GM13976 (cell line): ENCODE measurements around the gene MOCS1.

Experiments used
- DNase-seq: peaks from one replicate; pipeline ENCODE4 v3.0.0; 2012; ENCODE audit warnings: low spot score
- in situ Hi-C: fragments of 300-500 bp; cut with MboI; formaldehyde crosslinking; loops from one replicate; pipeline ENCODE4 v1.12.0; 2022; ENCODE audit warnings: low sequenced_read_pairs, mixed read lengths, inconsistent platforms; ENCODE audit not compliant: unreplicated experiment
- TF ChIP-seq, protein P1 (sequence below): IDR thresholded peaks from 2 replicates; pipeline ENCODE4 v1.5.1; 2012; ENCODE audit warnings: borderline replicate concordance, mild to moderate bottlenecking; ENCODE audit not compliant: insufficient read depth; ENCODE audit errors: extremely low read depth, missing control alignments, control extremely low read depth

The MOCS1 gene

GRCh38 chr6:39881851-39882530 is 52.3 kb downstream of the MOCS1 start:
- no peak for DNase-seq
- in situ Hi-C loops, result loop anchor here (25.0 kb wide), 1 partner anchor 520 kb away; no protein-coding TSS in a partner anchor

GRCh38 chr6:39880594-39880993 is 53.7 kb downstream of the MOCS1 start:
- no peak for DNase-seq
- TF ChIP-seq, protein P1, sequence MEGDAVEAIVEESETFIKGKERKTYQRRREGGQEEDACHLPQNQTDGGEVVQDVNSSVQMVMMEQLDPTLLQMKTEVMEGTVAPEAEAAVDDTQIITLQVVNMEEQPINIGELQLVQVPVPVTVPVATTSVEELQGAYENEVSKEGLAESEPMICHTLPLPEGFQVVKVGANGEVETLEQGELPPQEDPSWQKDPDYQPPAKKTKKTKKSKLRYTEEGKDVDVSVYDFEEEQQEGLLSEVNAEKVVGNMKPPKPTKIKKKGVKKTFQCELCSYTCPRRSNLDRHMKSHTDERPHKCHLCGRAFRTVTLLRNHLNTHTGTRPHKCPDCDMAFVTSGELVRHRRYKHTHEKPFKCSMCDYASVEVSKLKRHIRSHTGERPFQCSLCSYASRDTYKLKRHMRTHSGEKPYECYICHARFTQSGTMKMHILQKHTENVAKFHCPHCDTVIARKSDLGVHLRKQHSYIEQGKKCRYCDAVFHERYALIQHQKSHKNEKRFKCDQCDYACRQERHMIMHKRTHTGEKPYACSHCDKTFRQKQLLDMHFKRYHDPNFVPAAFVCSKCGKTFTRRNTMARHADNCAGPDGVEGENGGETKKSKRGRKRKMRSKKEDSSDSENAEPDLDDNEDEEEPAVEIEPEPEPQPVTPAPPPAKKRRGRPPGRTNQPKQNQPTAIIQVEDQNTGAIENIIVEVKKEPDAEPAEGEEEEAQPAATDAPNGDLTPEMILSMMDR, result no peak
- in situ Hi-C loops, result loop anchor here (25.0 kb wide), 1 partner anchor 518 kb away; no protein-coding TSS in a partner anchor

More at GRCh38 chr6:39881851-39882530, 52.3 kb downstream of the MOCS1 start:
- TF ChIP-seq, protein P1, result no peak

DNA sequence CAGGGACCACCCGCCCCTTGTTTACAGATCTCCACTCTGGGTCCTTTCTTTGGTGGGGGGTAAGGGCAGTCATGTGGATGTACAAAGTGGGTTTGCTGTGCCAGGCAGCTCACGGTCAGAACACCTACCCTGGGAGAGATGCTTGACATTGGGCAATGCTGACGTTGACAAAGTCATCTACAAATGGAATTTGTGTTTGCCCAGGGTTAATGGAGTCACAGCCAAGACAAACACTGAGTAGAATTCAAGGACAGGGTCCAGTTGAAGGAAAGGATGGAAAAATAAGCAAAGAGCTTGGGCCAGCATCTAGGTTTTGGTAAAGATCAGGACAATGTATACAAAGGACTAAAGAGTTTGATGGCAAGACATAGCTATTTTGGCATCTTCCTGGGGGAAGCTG is 54.7 kb downstream of the MOCS1 start:
- TF ChIP-seq, protein P1, result no peak
- in situ Hi-C loops, result loop anchor here (25.0 kb wide), 1 partner anchor 517 kb away; no protein-coding TSS in a partner anchor
- no peak for DNase-seq

DNA sequence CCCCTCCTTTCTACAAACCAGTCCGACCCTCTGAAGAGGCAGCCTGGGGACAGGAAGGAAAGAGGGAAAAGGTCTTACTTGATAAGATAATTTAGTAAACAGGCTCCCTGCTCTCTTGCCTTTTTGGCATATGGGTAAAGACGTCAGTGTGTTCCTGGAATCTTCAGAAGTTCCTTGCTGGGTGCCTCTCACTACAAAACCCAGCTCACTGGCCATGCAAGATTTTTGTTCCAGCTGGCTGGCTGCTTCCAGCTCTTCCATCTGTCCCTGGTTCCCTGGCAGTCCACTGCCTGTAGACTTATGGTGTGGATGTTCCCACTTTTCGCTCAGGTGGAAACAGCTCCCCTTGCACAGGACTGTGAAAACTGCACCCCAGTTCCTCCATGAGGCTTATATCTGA is 57.4 kb downstream of the MOCS1 start:
- TF ChIP-seq, protein P1, result no peak
- DNase-seq, result no peak
- in situ Hi-C loops, result loop anchor here (25.0 kb wide), 1 partner anchor 515 kb away; no protein-coding TSS in a partner anchor

DNA sequence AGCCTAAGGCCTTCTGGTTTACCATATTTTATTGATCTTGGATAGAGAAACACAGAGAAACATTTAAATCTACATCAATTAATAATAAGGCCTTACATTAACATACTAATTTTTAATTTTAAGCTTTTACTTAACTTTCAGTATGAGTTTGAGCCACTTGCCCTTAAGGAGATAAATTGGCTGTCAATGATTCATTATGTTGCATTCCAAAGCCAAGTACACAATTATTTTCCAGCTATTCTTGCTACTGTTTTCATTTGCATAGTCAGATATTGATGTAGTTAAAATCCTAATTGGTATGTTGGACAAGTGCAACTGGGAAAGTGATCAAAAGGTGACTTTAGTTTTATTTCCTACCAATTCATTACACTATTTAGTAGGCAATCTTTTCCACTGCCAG is 58.2 kb downstream of the MOCS1 start:
- TF ChIP-seq, protein P1, result no peak
- in situ Hi-C loops, result loop anchor here (25.0 kb wide), 1 partner anchor 514 kb away; no protein-coding TSS in a partner anchor
- no peak for DNase-seq

GRCh38 chr6:39873439-39873838 is 60.8 kb downstream of the MOCS1 start:
- in situ Hi-C loops, result no loop called here
- TF ChIP-seq, protein P1, result no peak
- DNase-seq, result no peak

GRCh38 chr6:39870950-39871349 is 63.3 kb downstream of the MOCS1 start:
- in situ Hi-C loops, result no loop called here
- no peak for DNase-seq
- TF ChIP-seq, protein P1, result no peak
